ENCODE results near the gene OR6C75.
"Not testable (repeated sequence)": the region's sequence is repeated elsewhere in the genome, so short reads cannot be mapped to it uniquely, and the experiment has no call there.

The OR6C75 gene

GRCh38 chr12:55392032-55392795 is 29.4 kb downstream of the OR6C75 start:
- no peak overlapping the region for H3K9ac ChIP-seq (ENCODE audit: low read length)
- no peak overlapping the region for H3K4me2 ChIP-seq (ENCODE audit: low read length)
- H3K36me3 ChIP-seq (replicated peaks; ENCODE audit: low read depth, low read length): no peaks in the 10 kb centered on the region
- no peak overlapping the region for H3K4me3 ChIP-seq (ENCODE audit: low read length)
- no peaks in the 10 kb centered on the region for H3K79me2 ChIP-seq (ENCODE audit: low read length)
- no peaks in the 10 kb centered on the region for H3K4me1 ChIP-seq (ENCODE audit: low read length)
- H4K20me1 ChIP-seq (ENCODE audit: insufficient read depth, low read length): no peaks in the 10 kb centered on the region
- H2AFZ ChIP-seq (ENCODE audit: low read depth, low read length): no peak overlapping the region
- H3K27ac ChIP-seq (ENCODE audit: low read length): no peak overlapping the region
- no peak for TF ChIP-seq EZH2phosphoT487 (IDR thresholded peaks at IDR 0.05; ENCODE audit: low read depth)
- TF ChIP-seq CTCF (IDR thresholded peaks at IDR 0.05; ENCODE audit: low read depth, low read length): no peak
- no peaks in the 10 kb centered on the region for H3K27me3 ChIP-seq (ENCODE audit: low read depth, low read length)
- H3K9me3 ChIP-seq (ENCODE audit: insufficient read depth, low read length): no peaks in the 10 kb centered on the region

GRCh38 chr12:55396326-55396725 is 33.6 kb downstream of the OR6C75 start:
- no peaks in the 10 kb centered on the region for H3K9me3 ChIP-seq (ENCODE audit: insufficient read depth, low read length)
- H3K4me3 ChIP-seq (ENCODE audit: low read length): no peak overlapping the region
- no peaks in the 10 kb centered on the region for H3K4me1 ChIP-seq (ENCODE audit: low read length)
- H2AFZ ChIP-seq (ENCODE audit: low read depth, low read length): no peak overlapping the region
- no peaks in the 10 kb centered on the region for H3K36me3 ChIP-seq (replicated peaks; ENCODE audit: low read depth, low read length)
- no peak overlapping the region for H3K9ac ChIP-seq (ENCODE audit: low read length)
- H4K20me1 ChIP-seq (ENCODE audit: insufficient read depth, low read length): no peaks in the 10 kb centered on the region
- H3K27me3 ChIP-seq (ENCODE audit: low read depth, low read length): no peaks in the 10 kb centered on the region
- H3K79me2 ChIP-seq (ENCODE audit: low read length): no peaks in the 10 kb centered on the region
- H3K4me2 ChIP-seq (ENCODE audit: low read length): no peak overlapping the region
- TF ChIP-seq CTCF (IDR thresholded peaks at IDR 0.05; ENCODE audit: low read depth, low read length) (no peak), EZH2phosphoT487 (IDR thresholded peaks at IDR 0.05; ENCODE audit: low read depth) (no peak)
- H3K27ac ChIP-seq (ENCODE audit: low read length): no peak overlapping the region

GRCh38 chr12:55400229-55400628 is 37.5 kb downstream of the OR6C75 start, which contains the start of gene OR6C65:
TSS of gene OR6C65 (plus strand) at chr12:55400529. CDS start at chr12:55400529, 0 bp downstream.
- H3K27ac ChIP-seq (ENCODE audit: low read length): no peak within 1 kb of the TSS
- H3K4me1 ChIP-seq (ENCODE audit: low read length): no peaks in the 10 kb centered on the region
- H3K27me3 ChIP-seq (ENCODE audit: low read depth, low read length): no peaks in the 10 kb centered on the region
- H3K9ac ChIP-seq (ENCODE audit: low read length): no peak within 1 kb of the TSS
- no peaks in the 10 kb centered on the region for H3K79me2 ChIP-seq (ENCODE audit: low read length)
- H4K20me1 ChIP-seq (ENCODE audit: insufficient read depth, low read length): no peaks in the 10 kb centered on the region
- no peaks in the 10 kb centered on the region for H3K9me3 ChIP-seq (ENCODE audit: insufficient read depth, low read length)
- H3K4me3 ChIP-seq (ENCODE audit: low read length): no peak within 1 kb of the TSS
- no peak for TF ChIP-seq EZH2phosphoT487 (IDR thresholded peaks at IDR 0.05; ENCODE audit: low read depth)
- TF ChIP-seq CTCF (IDR thresholded peaks at IDR 0.05; ENCODE audit: low read depth, low read length): no peak
- no peak within 1 kb of the TSS for H2AFZ ChIP-seq (ENCODE audit: low read depth, low read length)
- H3K4me2 ChIP-seq (ENCODE audit: low read length): no peak within 1 kb of the TSS
- H3K36me3 ChIP-seq (replicated peaks; ENCODE audit: low read depth, low read length): no peaks in the 10 kb centered on the region

- Histone ChIP-seq H3K4me1 (ENCODE audit: low read length) (no peaks in the 10 kb centered on the region), H2AFZ (ENCODE audit: low read depth, low read length) (no peak overlapping the region), H3K36me3 (replicated peaks; ENCODE audit: low read depth, low read length) (no peaks in the 10 kb centered on the region), H3K79me2 (ENCODE audit: low read length) (no peaks in the 10 kb centered on the region), H3K9ac (ENCODE audit: low read length) (no peak overlapping the region), H3K4me3 (ENCODE audit: low read length) (no peak overlapping the region), H3K4me2 (ENCODE audit: low read length) (no peak overlapping the region), H3K9me3 (ENCODE audit: insufficient read depth, low read length) (no peaks in the 10 kb centered on the region), H4K20me1 (ENCODE audit: insufficient read depth, low read length) (no peaks in the 10 kb centered on the region), H3K27me3 (ENCODE audit: low read depth, low read length) (no peaks in the 10 kb centered on the region), H3K27ac (ENCODE audit: low read length) (no peak overlapping the region)
- TF ChIP-seq EZH2phosphoT487 (IDR thresholded peaks at IDR 0.05; ENCODE audit: low read depth) (no peak), CTCF (IDR thresholded peaks at IDR 0.05; ENCODE audit: low read depth, low read length) (no peak)
Observed at GRCh38 chr12:55407866-55408265, 45.1 kb downstream of the OR6C75 start.

GRCh38 chr12:55409133-55409532 is 46.4 kb downstream of the OR6C75 start:
- H3K9me3 ChIP-seq (ENCODE audit: insufficient read depth, low read length); H2AFZ ChIP-seq (ENCODE audit: low read depth, low read length); H3K4me2 ChIP-seq (ENCODE audit: low read length); H3K79me2 ChIP-seq (ENCODE audit: low read length); H3K4me3 ChIP-seq (ENCODE audit: low read length); H3K36me3 ChIP-seq (replicated peaks; ENCODE audit: low read depth, low read length); H3K9ac ChIP-seq (ENCODE audit: low read length); H4K20me1 ChIP-seq (ENCODE audit: insufficient read depth, low read length); H3K4me1 ChIP-seq (ENCODE audit: low read length); H3K27ac ChIP-seq (ENCODE audit: low read length); H3K27me3 ChIP-seq (ENCODE audit: low read depth, low read length): not testable (repeated sequence)

GRCh38 chr12:55412138-55412537 is 49.4 kb downstream of the OR6C75 start:
- H3K27me3 ChIP-seq (ENCODE audit: low read depth, low read length); H3K36me3 ChIP-seq (replicated peaks; ENCODE audit: low read depth, low read length); H3K4me3 ChIP-seq (ENCODE audit: low read length); H3K9ac ChIP-seq (ENCODE audit: low read length); H3K9me3 ChIP-seq (ENCODE audit: insufficient read depth, low read length); H3K4me1 ChIP-seq (ENCODE audit: low read length); H4K20me1 ChIP-seq (ENCODE audit: insufficient read depth, low read length); H3K27ac ChIP-seq (ENCODE audit: low read length); H3K4me2 ChIP-seq (ENCODE audit: low read length); H3K79me2 ChIP-seq (ENCODE audit: low read length); H2AFZ ChIP-seq (ENCODE audit: low read depth, low read length): not testable (repeated sequence)

All from OCI-LY3 (cell line).